Measurements from ENCODE around the gene NFKBIL1. TPM values are rescaled to one million over a fixed set of nuclear protein-coding genes. Genes with fewer than 3 reads are reported as not detected.

Gene NFKBIL1
- total RNA-seq, 1 donor from 2014 or later, result 40.0 TPM

DNA sequence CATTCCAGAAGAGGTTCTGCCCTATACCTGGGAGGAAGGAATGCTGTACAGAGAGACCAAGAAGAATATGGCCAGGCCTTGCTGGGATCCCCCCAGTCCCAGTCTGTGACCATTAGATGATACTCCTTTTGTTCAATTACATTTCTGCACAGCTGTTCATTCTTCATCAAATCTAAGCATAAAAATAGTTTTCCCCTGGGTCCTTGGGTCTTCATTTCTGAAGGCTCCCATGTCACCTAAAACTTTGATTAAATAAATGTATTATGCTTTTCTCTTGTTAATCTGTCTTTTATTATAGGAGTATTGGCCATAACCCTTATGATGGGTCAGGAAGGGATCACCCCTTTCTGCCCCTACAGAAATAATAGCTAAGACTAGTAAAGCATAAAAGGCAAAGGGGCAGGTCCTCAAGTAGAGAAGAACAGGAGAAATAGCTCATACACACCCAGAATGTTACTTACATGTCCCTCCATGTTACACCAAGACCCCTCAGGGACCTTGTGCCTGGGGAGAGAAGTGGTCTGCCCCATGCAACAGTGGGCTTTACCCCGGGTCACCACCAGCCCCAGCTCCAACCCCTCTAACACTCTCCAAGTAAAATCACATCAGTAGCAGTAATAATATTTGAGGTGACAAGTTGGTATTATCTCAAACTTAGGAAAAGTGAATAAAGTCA, 22.6 kb downstream of the NFKBIL1 start:
- DNase-seq (ENCODE audit: low read depth), result no peak
- no peaks in the 10 kb centered on the region for H3K36me3 ChIP-seq (ENCODE audit: control insufficient read depth, insufficient read depth, low read length)
- no peaks in the 10 kb centered on the region for H3K27me3 ChIP-seq (ENCODE audit: control insufficient read depth, insufficient read depth, low read length)
- no peak for FAIRE-seq
- H3K4me3 ChIP-seq (ENCODE audit: low read depth, low read length), result no peak overlapping the region
- TF ChIP-seq, protein P1, sequence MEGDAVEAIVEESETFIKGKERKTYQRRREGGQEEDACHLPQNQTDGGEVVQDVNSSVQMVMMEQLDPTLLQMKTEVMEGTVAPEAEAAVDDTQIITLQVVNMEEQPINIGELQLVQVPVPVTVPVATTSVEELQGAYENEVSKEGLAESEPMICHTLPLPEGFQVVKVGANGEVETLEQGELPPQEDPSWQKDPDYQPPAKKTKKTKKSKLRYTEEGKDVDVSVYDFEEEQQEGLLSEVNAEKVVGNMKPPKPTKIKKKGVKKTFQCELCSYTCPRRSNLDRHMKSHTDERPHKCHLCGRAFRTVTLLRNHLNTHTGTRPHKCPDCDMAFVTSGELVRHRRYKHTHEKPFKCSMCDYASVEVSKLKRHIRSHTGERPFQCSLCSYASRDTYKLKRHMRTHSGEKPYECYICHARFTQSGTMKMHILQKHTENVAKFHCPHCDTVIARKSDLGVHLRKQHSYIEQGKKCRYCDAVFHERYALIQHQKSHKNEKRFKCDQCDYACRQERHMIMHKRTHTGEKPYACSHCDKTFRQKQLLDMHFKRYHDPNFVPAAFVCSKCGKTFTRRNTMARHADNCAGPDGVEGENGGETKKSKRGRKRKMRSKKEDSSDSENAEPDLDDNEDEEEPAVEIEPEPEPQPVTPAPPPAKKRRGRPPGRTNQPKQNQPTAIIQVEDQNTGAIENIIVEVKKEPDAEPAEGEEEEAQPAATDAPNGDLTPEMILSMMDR (IDR thresholded peaks at IDR 0.05; ENCODE audit: insufficient read depth, low read length, severe bottlenecking), result no peak

DNA sequence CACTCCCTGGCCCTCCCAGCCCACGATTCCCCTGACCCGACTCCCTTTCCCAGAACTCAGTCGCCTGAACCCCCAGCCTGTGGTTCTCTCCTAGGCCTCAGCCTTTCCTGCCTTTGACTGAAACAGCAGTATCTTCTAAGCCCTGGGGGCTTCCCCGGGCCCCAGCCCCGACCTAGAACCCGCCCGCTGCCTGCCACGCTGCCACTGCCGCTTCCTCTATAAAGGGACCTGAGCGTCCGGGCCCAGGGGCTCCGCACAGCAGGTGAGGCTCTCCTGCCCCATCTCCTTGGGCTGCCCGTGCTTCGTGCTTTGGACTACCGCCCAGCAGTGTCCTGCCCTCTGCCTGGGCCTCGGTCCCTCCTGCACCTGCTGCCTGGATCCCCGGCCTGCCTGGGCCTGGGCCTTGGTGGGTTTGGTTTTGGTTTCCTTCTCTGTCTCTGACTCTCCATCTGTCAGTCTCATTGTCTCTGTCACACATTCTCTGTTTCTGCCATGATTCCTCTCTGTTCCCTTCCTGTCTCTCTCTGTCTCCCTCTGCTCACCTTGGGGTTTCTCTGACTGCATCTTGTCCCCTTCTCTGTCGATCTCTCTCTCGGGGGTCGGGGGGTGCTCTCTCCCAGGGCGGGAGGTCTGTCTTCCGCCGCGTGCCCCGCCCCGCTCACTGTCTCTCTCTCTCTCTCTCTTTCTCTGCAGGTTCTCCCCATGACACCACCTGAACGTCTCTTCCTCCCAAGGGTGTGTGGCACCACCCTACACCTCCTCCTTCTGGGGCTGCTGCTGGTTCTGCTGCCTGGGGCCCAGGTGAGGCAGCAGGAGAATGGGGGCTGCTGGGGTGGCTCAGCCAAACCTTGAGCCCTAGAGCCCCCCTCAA, 24.9 kb downstream of the NFKBIL1 start, which contains the start of gene LTA:
TSS of gene LTA (plus strand) at position 249 of the 871 bp plus-strand sequence. CDS start at position 703, 454 bp downstream.
- FAIRE-seq, result no peak
- no peaks in the 10 kb centered on the region for H3K27me3 ChIP-seq (ENCODE audit: control insufficient read depth, insufficient read depth, low read length)
- TF ChIP-seq, protein P1 (IDR thresholded peaks at IDR 0.05; ENCODE audit: insufficient read depth, low read length, severe bottlenecking), result no peak
- no peak within 1 kb of the TSS for H3K4me3 ChIP-seq (ENCODE audit: low read depth, low read length)
- no peak for DNase-seq (ENCODE audit: low read depth)
- no peaks in the 10 kb centered on the region for H3K36me3 ChIP-seq (ENCODE audit: control insufficient read depth, insufficient read depth, low read length)

DNA sequence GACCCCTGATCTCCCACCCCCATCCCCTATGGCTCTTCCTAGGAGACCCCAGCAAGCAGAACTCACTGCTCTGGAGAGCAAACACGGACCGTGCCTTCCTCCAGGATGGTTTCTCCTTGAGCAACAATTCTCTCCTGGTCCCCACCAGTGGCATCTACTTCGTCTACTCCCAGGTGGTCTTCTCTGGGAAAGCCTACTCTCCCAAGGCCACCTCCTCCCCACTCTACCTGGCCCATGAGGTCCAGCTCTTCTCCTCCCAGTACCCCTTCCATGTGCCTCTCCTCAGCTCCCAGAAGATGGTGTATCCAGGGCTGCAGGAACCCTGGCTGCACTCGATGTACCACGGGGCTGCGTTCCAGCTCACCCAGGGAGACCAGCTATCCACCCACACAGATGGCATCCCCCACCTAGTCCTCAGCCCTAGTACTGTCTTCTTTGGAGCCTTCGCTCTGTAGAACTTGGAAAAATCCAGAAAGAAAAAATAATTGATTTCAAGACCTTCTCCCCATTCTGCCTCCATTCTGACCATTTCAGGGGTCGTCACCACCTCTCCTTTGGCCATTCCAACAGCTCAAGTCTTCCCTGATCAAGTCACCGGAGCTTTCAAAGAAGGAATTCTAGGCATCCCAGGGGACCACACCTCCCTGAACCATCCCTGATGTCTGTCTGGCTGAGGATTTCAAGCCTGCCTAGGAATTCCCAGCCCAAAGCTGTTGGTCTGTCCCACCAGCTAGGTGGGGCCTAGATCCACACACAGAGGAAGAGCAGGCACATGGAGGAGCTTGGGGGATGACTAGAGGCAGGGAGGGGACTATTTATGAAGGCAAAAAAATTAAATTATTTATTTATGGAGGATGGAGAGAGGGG, 26.1 kb downstream of the NFKBIL1 start:
- no peak for DNase-seq (ENCODE audit: low read depth)
- no peak overlapping the region for H3K4me3 ChIP-seq (ENCODE audit: low read depth, low read length)
- TF ChIP-seq, protein P1 (IDR thresholded peaks at IDR 0.05; ENCODE audit: insufficient read depth, low read length, severe bottlenecking), result no peak
- no peaks in the 10 kb centered on the region for H3K27me3 ChIP-seq (ENCODE audit: control insufficient read depth, insufficient read depth, low read length)
- H3K36me3 ChIP-seq (ENCODE audit: control insufficient read depth, insufficient read depth, low read length), result no peaks in the 10 kb centered on the region
- FAIRE-seq, result no peak

DNA sequence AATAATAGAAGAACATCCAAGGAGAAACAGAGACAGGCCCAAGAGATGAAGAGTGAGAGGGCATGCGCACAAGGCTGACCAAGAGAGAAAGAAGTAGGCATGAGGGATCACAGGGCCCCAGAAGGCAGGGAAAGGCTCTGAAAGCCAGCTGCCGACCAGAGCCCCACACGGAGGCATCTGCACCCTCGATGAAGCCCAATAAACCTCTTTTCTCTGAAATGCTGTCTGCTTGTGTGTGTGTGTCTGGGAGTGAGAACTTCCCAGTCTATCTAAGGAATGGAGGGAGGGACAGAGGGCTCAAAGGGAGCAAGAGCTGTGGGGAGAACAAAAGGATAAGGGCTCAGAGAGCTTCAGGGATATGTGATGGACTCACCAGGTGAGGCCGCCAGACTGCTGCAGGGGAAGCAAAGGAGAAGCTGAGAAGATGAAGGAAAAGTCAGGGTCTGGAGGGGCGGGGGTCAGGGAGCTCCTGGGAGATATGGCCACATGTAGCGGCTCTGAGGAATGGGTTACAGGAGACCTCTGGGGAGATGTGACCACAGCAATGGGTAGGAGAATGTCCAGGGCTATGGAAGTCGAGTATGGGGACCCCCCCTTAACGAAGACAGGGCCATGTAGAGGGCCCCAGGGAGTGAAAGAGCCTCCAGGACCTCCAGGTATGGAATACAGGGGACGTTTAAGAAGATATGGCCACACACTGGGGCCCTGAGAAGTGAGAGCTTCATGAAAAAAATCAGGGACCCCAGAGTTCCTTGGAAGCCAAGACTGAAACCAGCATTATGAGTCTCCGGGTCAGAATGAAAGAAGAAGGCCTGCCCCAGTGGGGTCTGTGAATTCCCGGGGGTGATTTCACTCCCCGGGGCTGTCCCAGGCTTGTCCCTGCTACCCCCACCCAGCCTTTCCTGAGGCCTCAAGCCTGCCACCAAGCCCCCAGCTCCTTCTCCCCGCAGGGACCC, 27.0 kb downstream of the NFKBIL1 start:
- Histone ChIP-seq H3K4me3 (ENCODE audit: low read depth, low read length) (no peak overlapping the region), H3K27me3 (ENCODE audit: control insufficient read depth, insufficient read depth, low read length) (no peaks in the 10 kb centered on the region), H3K36me3 (ENCODE audit: control insufficient read depth, insufficient read depth, low read length) (no peaks in the 10 kb centered on the region)
- DNase-seq (ENCODE audit: low read depth) (no peak), FAIRE-seq (no peak)
- TF ChIP-seq, protein P1 (IDR thresholded peaks at IDR 0.05; ENCODE audit: insufficient read depth, low read length, severe bottlenecking), result no peak

Measured in bronchial epithelial cell (primary cell).